GM08714 (cell line): Measurements from ENCODE around the gene NBPF9.
"Not testable (repeated sequence)": the region's sequence is repeated elsewhere in the genome, so short reads cannot be mapped to it uniquely, and the experiment has no call there.

ENCODE experiments used
- H3K4me3 ChIP-seq: fragments of 200-500 bp; sonication (Bioruptor generic); 2 replicates; pipeline ENCODE4 v1.5.1; 2014; ENCODE audit warnings: mild to moderate bottlenecking, low read length, inconsistent platforms

The NBPF9 gene

GRCh38 chr1:149103109-149104081 is at the start of gene NBPF9:
TSS of gene NBPF9 (minus strand) at chr1:149103551. CDS start at chr1:149082139, 21,412 bp downstream.
- peak within 1 kb of the TSS; percentile 67; the same call in 1 of the 2 replicates for H3K4me3 ChIP-seq

GRCh38 chr1:149149909-149150308 is 46.6 kb upstream of the NBPF9 start:
- not testable (repeated sequence) for H3K4me3 ChIP-seq

GRCh38 chr1:149137585-149137984 is 34.2 kb upstream of the NBPF9 start:
- not testable (repeated sequence) for H3K4me3 ChIP-seq

DNA sequence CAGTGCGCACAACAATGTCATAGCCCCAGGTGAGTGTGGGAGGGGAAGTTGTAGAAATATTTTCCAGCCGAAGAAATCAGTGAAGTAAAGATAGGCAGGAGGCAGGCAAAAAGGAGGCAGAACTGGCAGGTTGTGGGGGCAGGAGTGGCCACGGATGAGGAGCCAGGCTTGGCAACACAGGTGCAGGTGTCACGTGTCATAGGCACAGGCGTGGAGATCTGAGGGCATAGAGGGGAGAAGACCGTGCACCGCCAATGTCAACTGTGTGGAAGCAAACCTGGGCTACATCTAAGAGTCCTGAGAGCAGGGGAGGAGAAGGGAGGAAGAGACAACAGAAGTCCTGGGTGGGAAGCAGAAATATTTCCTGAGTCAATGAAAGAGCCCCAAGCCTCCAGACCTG is 27.6 kb upstream of the NBPF9 start:
- not testable (repeated sequence) for H3K4me3 ChIP-seq

GRCh38 chr1:149129245-149129644 is 25.9 kb upstream of the NBPF9 start:
- not testable (repeated sequence) for H3K4me3 ChIP-seq

DNA sequence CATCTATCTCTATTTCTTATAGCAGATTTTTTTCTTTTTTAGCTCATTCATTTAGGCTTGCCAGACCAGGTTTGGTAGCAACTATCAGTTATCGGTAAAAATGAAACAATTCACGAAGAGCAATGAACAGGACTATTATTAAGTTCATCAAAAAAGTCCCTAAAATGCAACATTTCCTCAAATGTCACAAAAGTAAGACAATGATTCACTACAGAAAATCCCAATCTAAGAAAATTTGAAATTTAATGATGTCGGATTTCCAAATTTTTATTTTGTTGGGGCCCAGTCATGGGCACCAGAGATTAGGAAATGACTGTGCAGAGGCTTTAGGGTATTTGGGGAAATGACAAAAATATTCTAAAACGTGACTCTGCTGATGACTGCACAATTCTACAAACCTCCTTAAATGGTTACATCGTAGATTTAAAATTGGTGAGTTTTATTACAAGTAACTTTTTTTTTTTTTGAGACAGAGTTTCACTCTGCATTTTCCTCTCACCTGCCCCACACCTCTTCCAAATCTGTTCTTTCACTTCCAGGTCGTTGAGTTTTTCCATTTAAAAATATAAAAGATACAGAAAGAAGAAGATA is 23.3 kb upstream of the NBPF9 start:
- not testable (repeated sequence) for H3K4me3 ChIP-seq

DNA sequence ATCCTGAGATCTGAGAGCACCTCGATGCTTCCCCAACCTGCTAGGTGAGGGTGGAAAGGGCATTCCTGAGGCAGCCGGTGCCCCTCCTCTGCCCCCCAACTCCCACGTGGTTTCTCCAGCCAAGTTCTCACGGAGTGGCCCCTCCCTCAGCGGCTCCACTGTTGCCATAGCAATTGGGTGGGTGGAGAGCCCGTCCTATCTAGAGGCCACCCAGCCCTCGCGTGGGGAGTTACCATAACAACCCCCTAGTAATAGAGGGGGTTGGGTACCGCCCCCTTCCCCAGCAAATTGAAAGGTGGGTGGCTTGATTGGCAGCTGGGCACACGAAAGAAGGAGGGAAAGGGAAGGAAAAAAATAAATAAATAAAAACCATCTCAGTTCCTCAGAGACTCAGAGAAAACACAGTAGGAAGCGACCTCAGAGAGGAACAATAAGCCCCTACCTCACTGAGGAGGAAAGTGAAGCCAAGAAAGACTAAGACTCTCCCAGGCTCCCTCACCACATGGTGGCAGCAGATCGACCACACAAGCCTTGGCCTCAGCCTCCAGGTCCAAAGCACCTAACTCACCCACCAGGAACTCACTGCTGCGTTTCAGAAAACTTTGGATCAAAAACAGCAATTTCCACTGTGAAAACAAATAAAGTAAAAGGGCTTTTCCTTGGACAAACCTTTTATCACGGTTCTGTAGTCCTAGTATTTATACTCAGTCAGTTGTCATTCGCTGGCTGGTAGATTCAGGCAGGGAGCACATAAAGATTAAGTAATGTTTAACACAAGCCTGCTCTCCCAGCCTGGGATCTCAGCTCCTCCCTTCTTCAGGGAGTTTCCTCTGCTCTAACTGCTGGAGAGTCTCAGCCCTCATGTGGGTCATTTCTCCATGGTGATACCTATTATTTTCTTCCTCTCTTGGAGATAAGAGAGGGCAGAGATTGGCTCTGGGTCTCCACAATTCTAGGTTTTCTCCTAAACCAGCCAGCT is 20.9 kb upstream of the NBPF9 start:
- not testable (repeated sequence) for H3K4me3 ChIP-seq

DNA sequence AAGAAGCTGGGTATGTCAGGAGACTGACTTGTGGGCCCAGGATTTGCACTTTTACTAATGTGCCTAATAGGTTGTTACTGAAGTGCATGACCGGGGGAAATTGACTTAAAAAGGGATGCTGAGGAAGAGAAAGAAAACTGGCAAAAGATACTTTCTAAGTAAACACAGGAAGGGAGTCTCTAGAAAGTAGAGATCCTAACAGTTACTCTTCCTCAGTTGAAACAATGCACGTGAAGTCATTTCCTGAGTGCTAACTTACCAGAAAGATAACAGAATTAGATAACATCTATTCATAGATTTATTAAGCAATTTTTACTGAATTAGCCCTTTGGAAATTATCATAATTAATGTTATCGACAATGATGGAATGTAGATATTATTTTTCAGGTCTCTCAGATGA is 9.5 kb upstream of the NBPF9 start:
- not testable (repeated sequence) for H3K4me3 ChIP-seq

GRCh38 chr1:149110343-149110742 is 7.0 kb upstream of the NBPF9 start:
- not testable (repeated sequence) for H3K4me3 ChIP-seq

GRCh38 chr1:149102574-149102973 is 777 bp downstream of the NBPF9 start:
- not testable (repeated sequence) for H3K4me3 ChIP-seq

DNA sequence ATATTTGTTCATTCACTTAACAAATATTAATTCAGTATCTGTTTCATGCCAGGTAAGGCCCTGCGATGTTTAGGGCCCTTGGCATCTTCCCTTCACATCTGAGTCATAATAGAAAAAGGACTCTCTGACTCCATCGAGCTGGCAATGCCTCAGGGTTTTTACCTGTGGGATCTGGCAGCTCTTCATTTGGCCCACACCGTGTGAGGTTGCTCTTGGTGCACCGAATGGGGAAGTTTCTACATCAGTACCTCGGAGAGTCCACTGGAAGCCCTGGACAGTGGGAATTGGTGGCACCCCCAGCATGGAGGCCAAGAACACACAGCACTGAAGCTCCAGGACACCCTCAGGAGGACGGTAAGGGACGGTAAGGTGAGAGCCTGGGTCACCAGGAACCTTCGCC is 5.1 kb downstream of the NBPF9 start:
- not testable (repeated sequence) for H3K4me3 ChIP-seq

DNA sequence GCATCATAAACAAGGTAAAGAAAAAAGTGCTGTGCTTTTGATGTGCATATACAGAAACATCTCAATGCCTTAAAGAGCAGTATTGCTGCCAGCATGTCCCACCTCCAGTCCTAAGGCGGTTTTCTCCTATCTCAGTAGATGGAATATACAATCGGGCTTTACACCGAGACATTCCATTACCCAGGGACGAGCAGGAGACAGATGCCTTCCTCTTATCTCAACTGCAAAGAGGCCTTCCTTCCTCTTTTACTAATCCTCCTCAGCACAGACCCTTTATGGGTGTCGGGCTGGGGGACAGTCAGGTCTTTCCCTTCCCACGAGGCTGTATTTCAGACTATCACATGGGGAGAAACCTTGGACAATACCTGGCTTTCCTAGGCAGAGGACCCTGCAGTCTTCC is 10.2 kb downstream of the NBPF9 start:
- H3K4me3 ChIP-seq, result not testable (repeated sequence)

DNA sequence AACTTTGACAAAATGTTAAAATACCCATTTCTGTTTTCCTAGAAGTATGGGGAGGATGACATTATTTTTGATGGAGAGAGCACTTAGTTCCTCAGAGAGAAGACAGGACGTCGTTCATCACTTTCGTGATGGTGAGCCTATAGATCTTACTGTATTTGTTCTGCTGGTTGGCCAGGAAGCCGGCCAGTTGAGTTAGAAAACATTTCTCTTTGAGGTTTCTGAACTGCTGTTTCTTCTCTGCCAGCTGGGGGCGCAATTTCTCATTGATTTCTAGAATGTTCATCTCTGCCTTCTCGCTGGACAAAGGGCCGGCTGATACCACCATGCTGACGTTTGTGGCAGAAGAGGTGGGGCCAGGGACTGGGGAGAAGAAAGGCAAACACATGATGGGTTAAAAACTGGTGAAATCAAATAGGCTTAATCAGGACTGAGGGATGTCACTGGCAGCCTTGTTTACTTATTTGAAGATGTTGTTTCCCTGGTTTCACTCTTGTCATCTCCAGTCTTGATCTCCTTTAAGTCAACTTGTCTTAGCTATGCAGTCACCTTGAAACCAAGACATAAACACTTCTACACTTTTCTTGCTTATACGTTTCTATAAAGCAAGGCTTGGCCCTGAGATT is 27.7 kb downstream of the NBPF9 start:
- not testable (repeated sequence) for H3K4me3 ChIP-seq

- not testable (repeated sequence) for H3K4me3 ChIP-seq
Observed at GRCh38 chr1:149064611-149065010, 38.7 kb downstream of the NBPF9 start.

- not testable (repeated sequence) for H3K4me3 ChIP-seq
Observed at GRCh38 chr1:149043056-149043455, 60.3 kb downstream of the NBPF9 start.

- H3K4me3 ChIP-seq, result not testable (repeated sequence)
Observed at GRCh38 chr1:149033916-149034315, 69.4 kb downstream of the NBPF9 start.

DNA sequence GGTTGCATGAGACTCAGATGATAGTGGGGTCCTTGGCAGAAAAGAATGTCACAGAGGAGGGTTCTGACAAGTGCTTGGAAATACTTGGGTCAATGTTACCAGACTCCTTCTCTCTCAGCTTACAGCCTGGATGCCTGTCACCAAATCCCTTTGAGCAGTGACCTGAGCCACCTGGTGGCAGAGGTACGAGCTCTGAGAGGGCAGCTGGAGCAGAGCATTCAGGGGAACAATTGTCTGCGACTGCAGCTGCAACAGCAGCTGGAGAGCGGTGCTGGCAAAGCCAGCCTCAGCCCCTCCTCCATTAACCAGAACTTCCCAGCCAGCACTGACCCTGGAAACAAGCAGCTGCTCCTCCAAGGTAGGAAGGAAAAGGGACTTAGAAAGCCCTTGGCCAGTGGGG is 79.0 kb downstream of the NBPF9 start:
- H3K4me3 ChIP-seq, result not testable (repeated sequence)

DNA sequence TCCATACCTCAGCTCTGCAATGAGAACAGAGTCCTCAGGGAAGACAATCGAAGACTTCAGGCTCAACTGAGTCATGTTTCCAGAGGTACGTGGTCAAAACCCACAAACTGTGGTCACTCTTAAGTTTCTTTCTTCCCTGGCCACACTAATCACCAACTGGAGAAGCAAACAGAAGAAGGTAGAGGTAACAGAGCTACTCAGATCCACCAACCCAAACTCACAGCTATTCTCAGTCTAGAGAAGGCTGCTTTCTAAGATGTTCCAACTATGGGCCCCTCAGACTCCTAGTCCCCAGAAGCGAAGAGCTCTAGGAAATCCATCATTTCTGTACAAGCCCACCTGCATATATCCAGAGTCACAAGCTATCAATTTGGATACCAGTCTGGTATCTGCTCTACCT is 84.8 kb downstream of the NBPF9 start:
- H3K4me3 ChIP-seq, result not testable (repeated sequence)

GRCh38 chr1:149016626-149017025 is 86.7 kb downstream of the NBPF9 start:
- H3K4me3 ChIP-seq, result not testable (repeated sequence)

- not testable (repeated sequence) for H3K4me3 ChIP-seq
Observed at GRCh38 chr1:149015522-149015921, 87.8 kb downstream of the NBPF9 start.

DNA sequence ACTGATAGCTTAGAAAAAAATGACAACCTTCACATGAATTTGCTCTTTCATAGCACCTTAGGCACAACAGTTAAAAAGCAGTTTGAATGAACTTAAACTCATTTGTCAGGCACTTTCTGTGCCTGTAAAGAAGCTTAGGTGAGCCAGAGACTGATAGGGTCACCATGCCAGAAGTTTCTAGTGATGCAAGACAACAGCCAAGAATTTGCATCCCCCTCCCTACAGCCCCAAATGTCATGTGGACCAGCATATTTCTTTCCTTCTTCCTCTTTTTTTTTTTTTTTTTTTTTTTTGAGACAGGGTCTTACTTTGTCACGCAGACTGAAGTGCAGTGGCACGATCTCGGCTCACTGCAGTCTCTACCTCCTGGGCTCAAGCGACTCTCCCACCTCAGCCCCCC is 89.8 kb downstream of the NBPF9 start:
- not testable (repeated sequence) for H3K4me3 ChIP-seq
